GM12891 (cell line): ENCODE results near the gene RPL5.

Experiments used
- DNase-seq: peaks from one replicate; pipeline ENCODE4 v3.0.0; 2011; ENCODE audit warnings: low spot score; ENCODE audit not compliant: insufficient read length
- FAIRE-seq: peaks from 2 replicates; lab custom pipeline; 2011; peaks lifted over from hg19 to GRCh38; lab: Jason Lieb, UNC
- PAX5 ChIP-seq: IDR thresholded peaks from 2 replicates; pipeline ENCODE4 v1.6.1; 2011; ENCODE audit warnings: low read length, moderate library complexity, mild to moderate bottlenecking; ENCODE audit not compliant: insufficient read depth, severe bottlenecking
- POLR2A ChIP-seq: IDR thresholded peaks from 2 replicates; pipeline ENCODE4 v1.6.1; 2011; ENCODE audit warnings: low read depth, low read length, control low read depth
- POLR2AphosphoS5 ChIP-seq: IDR thresholded peaks from 2 replicates; pipeline ENCODE4 v1.6.1; 2011; ENCODE audit warnings: low read depth, low read length, control low read depth
- POU2F2 ChIP-seq: IDR thresholded peaks from 2 replicates; pipeline ENCODE4 v1.6.1; 2011; ENCODE audit warnings: low read depth, mild to moderate bottlenecking, control low read depth, low read length, moderate library complexity
- SPI1 ChIP-seq: IDR thresholded peaks from 2 replicates; pipeline ENCODE4 v1.6.1; 2011; ENCODE audit warnings: low read depth, low read length, control low read depth
- TAF1 ChIP-seq: IDR thresholded peaks from 2 replicates; pipeline ENCODE4 v1.6.1; 2011; ENCODE audit warnings: low read depth, low read length, control low read depth

RPL5 gene

GRCh38 chr1:92883297-92883696 is 51.5 kb downstream of the RPL5 start:
- no peak for TF ChIP-seq TAF1
- TF ChIP-seq PAX5: no peak
- TF ChIP-seq POU2F2: no peak
- no peak for TF ChIP-seq SPI1
- no peak for TF ChIP-seq POLR2A
- TF ChIP-seq POLR2AphosphoS5: no peak
- no peak for DNase-seq
- FAIRE-seq: no peak

- FAIRE-seq: no peak
- no peak for DNase-seq
- no peak for TF ChIP-seq TAF1
- TF ChIP-seq SPI1: no peak
- TF ChIP-seq POLR2AphosphoS5: no peak
- no peak for TF ChIP-seq POLR2A
- TF ChIP-seq PAX5: no peak
- no peak for TF ChIP-seq POU2F2
Measured at GRCh38 chr1:92884195-92884594, 52.4 kb downstream of the RPL5 start.

GRCh38 chr1:92886886-92887419 is 55.1 kb downstream of the RPL5 start:
- TF ChIP-seq PAX5: no peak
- TF ChIP-seq POLR2AphosphoS5: no peak
- TF ChIP-seq SPI1: no peak
- TF ChIP-seq TAF1: no peak
- no peak for TF ChIP-seq POLR2A
- TF ChIP-seq POU2F2: no peak
- FAIRE-seq (peak; percentile 61), DNase-seq (no peak)

GRCh38 chr1:92887465-92887864 is 55.6 kb downstream of the RPL5 start:
- TF ChIP-seq POU2F2 (no peak), SPI1 (no peak), POLR2AphosphoS5 (no peak), POLR2A (no peak), PAX5 (no peak), TAF1 (no peak)
- DNase-seq: no peak
- FAIRE-seq: no peak
